Brain pericyte (primary cell): ENCODE results near the gene UNC13B.

Source experiments
- DNase-seq: peaks from one replicate; pipeline ENCODE4 v3.0.0-alpha.2; 2012; ENCODE audit warnings: low read depth, low spot score

UNC13B gene

DNA sequence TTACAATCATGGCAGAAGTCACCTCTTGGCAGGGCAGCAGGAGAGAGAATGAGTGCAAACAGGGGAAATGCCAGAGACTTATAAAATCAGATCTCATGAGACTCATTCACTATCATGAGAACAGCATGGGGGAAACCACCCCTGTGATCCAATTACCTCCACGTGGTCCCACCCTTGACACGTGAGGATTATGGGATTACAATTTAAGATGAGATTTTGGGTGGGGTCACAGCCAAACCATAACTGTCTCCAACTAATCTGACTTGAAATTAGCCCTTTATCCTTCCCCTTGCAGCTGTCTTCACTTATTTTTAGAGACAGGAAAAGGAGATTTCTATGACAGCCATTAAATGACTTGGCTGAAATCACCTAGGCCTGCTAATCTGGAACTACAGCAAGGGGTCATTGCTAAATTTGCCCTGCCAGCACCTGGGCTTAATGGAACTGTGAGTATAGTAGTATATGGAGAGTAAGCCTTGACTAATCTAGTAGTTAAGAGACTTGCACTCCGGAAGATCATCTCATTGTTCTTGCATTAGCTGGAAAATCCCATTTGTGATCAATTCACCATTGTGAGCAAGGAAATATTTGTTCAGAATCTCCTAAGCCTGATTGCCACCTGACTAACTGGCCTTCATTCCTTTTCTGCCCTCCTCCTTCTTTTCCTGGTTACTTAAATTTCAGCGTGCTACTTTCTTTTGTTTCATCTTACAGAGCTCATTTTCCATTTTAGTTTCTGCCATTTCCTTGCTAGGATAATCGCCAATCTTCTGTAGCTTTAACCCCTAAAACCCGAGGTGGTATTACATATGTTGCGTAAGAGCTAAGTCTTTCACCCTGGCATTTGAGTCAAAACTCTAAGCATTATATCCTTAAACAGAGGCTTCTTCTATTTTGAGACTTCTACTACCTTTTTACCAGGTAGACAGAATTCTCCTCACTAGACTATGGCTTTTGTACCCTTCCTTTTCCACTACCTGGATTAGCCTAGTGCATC lies 262.8 kb downstream of the UNC13B start:
- DNase-seq, result no peak

DNA sequence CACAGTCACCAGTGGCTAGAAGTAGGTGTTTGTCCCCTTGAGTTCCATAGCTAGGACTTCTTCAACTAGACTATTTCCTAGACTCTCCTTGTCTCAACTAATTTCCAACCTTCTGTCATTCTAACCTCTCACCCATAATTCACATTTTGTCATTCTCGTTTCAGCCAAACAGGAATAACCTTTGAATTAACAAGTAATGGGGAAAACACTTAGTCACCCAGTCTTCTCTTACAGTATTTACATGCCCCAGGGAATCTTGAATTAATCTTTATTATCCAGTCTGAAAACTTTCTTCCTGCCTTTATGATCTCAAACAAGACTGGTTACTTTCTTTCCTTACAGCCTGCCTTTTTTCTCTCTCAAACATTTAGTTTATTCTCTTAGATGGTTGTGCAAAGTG lies 264.8 kb downstream of the UNC13B start:
- DNase-seq, result no peak

DNA sequence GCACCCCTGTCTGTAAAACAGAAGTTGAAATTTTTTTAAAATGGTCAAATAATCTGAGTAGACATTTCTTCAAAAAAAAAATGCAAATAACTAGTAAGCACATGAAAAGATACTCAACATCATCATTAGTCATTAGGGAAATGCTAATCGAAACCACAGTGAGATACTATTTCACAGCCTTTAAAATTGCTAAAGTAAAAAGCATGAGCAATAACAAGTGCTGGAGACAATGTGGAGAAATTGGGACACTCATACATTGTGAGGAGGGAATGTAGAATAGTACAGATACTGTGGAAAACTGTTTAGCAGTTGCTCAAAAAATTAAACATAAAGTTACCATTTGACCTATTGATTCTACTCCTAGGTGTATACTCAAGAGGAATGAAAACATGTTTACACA lies 269.7 kb downstream of the UNC13B start:
- no peak for DNase-seq

DNA sequence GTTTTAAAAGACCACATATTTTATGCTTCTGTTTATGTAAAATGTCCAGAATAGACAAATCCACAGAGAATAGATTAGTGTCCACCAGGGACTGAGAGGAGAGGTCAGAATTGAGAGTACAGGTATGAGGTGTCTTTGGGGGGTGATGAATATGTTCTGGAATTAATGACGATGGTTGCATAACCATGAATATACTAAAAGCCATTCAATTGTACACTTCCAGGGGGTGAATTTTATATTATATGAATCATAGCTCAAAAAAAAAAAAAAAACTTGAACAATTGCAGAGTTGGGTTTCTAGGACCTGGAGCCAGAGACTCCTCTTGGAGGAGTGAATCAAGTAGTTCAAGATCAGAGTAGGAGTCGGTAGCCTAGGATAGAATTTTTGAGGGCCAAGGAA lies 270.3 kb downstream of the UNC13B start:
- no peak for DNase-seq

DNA sequence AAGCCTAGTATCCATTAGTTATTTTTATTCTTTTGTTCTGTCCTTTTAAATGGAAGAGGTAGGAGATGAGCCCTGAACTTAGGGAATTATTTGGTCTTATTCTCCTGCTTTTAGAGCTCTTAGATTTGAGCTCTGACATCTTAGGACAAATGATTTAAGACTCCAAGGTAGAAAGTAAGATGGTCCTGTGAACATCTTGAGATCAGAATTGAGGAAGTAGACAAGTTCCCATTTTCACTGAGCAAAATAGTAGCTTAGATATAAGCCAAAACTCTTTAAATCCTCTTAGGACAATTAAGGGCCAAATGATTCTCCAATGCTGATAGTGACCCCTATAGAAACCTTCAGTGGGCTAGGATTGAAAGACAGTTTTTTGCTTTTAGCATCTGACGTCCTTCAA lies 275.1 kb downstream of the UNC13B start:
- no peak for DNase-seq

DNA sequence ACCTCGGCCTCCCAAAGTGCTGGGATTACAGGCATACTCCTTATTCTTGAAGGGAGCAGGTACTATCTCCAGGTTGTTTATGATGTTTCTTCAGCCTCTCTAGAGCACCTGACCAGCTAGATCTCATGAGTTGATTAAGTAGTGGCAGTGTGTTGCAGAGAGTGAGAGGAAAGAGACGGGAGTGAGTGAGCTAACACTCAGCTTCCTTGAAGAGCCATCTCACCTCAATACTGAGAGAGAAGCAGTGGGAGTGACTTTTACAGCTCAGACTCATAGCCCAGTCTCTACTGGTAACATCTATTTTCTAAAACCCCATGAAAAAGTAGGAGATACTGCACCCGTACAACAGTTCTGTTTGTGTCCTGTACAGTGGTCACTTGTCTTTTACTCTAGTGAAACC lies 284.2 kb downstream of the UNC13B start:
- DNase-seq, result no peak

DNA sequence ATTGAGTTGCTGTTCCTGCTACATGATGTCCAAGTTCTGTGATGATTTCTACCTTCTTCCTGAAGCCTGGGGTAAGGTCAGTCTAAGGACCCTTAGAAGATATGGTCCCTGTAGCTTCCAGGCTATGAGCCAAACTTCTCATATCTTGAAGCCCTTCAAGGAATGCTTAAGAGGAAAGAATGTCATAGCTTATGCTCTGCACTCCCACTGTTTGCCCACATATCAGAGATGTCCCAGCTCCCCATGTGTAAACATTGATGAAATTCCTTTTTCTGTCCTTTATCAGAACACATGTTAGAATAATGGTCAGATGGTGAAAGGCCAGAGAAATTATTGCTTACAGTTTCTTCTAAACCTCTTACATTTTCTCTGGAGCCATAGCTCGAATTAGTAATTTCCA lies 286.7 kb downstream of the UNC13B start:
- no peak for DNase-seq

DNA sequence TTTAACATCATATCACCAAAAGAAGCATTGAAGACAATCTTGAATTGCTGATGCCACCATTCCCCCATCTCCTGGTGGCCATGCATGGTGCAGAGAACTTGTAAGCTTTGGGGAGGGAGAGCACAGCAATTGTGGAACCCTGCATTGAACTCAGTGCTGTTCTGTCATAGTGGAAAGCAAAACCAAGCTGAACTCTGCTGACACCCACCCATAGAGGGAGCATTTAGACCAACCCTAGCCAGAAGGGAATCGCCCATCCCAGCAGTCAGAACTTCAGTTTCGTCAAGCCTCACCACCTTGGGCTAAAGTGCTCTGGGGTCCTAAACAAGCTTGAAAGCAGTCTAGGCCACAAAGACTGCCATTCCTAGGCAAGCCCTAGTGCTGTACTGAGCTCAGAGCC lies 290.7 kb downstream of the UNC13B start:
- DNase-seq, result no peak

DNA sequence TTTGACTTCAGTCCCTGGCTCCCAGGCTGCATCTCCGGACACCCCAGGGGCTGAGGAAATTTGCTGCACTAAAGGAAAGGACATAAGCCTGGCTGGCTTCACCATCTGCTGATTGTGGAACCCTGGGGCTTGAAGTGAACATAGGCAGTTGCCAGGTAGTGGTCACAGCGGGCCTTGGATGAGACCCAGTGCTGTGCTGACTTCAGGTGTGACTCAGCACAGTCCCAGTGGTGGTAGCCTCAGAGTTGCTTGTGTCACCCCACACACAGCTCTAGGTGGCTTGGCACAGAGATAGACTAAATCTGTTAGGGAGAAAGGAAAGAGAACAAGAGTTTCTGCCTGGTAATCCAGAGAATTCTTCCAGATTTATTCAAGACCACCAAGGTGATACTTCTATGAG lies 292.0 kb downstream of the UNC13B start:
- DNase-seq, result no peak
